ENCODE data around the gene CDC25B. TPM values are rescaled to one million over a fixed set of nuclear protein-coding genes. Genes with fewer than 3 reads are reported as not detected.

CDC25B gene
- total RNA-seq: 100 to 1,000 TPM in 1 of 8 experiments, 10 to 100 TPM in 4, 1 to 10 TPM in 3; 8.0 to 166 (median 22.8) TPM

DNA sequence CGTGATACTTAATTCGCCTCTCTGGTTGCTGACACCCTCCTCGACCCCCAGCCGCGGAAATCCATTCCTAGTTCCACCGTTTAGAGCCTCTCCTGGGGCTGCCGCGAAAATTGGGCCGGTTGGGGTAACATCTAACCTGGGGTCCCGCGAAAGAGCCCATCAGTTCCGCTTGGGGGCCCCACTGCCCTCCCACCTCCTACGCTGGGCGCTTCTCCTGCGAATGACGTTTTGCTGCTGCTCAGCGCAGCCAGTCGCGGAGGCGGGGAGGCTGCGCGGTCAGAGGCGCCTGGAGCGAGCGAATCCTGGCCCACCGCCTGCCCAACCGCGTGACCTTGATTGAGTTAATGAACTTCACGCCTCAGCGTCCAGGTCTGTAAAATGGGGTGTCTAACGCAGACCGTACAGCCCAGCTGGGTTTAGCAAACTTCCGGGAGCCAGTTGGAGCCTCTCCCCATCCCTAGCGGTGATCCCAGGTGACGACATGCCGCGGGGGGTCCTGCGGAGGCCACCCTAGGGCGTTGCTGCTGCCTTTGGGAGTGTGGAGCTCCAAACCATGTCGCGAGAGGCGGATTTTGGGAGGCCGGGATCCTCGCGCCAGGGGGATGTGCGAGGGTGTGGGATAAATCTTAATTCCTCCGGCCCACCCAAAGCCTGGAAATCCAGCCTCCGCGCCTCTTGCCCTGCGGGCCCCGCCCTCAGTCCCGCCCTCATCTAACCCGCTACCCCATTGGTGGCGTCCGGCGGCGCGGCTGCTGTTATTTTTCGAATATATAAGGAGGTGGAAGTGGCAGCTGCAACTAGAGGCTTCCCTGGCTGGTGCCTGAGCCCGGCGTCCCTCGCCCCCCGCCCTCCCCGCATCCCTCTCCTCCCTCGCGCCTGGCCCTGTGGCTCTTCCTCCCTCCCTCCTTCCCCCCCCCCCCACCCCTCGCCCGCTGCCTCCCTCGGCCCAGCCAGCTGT lies at the start of gene CDC25B:
CDC25B (plus strand) TSS at position 800 of the 958 bp plus-strand sequence. CDS start 222 bp downstream, outside the sequence.
- in situ Hi-C loops (cut with MboI; ENCODE audit: low pct_unique_long_range_greater_than_20kb in 2 of 9, low sequenced_read_pairs in 9 of 9, unreplicated experiment in 9 of 9): loop anchor here in 2 of 9 experiments (25.0 kb wide), 1 partner anchor 292 kb away; no protein-coding TSS in a partner anchor
- Histone ChIP-seq H3K4me3 (peak within 1 kb of the TSS; percentile 40 to 54 (median 45)), H3K4me1 (replicated peaks in 1 of 2) (peaks cover 18 to 30% of the 10 kb centered on the region in 2 donors), H3K27ac (peak within 1 kb of the TSS in 1 of 2 donors; percentile 32)
- 0 to 80% (median 8%) methylated on average over 2 to 29 of the region's 69 CpGs; no CpG with 5 or more reads in 3 of the 10 experiments for WGBS, 10 experiments
- peak; percentile 75 to 88 (median 81) for ATAC-seq (replicated peaks in 6 of 8)

DNA sequence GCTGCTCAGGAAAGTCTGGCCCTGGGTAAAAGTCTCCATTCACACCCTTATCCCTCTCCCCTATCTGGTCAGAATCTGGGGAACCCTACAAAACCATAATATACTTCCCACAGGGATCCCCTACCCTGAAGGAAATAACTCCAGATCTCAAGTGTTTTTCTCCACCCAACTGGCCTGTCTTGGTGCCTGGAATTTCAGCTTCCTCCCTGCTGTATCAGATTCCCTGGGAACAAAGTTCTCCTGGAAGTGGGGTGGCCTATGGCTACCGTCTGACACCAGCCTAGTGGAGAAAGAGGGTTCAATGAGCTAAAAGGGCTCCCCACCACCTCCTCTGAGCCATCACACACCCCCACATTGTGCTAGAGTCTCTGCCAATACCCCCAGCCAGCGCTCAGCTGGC lies 48.6 kb upstream of the CDC25B start:
- ATAC-seq (replicated peaks in 6 of 8): no peak
- H3K4me3 ChIP-seq: no peak overlapping the region
- WGBS, 10 experiments: 60 to 100% (median 100%) methylated on average over 1 of the region's 2 CpGs; no CpG with 5 or more reads in 7 of the 10 experiments
- peaks cover 0 to 7% of the 10 kb centered on the region in 2 donors for H3K4me1 ChIP-seq (replicated peaks in 1 of 2)
- in situ Hi-C loops (cut with MboI; ENCODE audit: low pct_unique_long_range_greater_than_20kb in 2 of 9, low sequenced_read_pairs in 9 of 9, unreplicated experiment in 9 of 9): no loop called here
- H3K27ac ChIP-seq: no peak overlapping the region

DNA sequence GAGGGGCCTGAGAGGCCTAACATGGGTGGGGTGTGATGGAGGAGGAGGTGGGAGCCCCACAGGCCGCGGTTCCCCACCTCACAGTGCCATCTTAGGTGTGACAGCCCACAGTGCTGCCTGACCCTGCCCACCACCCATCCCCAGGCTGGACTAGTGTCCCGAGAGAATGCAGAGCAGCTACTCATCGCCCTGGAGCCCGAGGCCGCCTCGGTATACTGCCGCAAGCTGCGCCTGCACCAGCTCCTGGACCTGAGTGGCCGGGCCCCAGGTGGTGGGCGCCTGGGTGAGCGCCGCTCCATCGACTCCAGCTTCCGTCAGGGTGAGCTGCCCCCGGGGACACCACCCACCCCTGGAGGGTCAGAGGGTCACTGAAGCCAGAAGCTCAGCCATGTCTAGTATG lies 48.0 kb upstream of the CDC25B start:
- Histone ChIP-seq H3K4me1 (replicated peaks in 1 of 2) (peaks cover 0 to 7% of the 10 kb centered on the region in 2 donors), H3K27ac (no peak overlapping the region), H3K4me3 (no peak overlapping the region)
- in situ Hi-C loops (cut with MboI; ENCODE audit: low pct_unique_long_range_greater_than_20kb in 2 of 9, low sequenced_read_pairs in 9 of 9, unreplicated experiment in 9 of 9): no loop called here
- no peak for ATAC-seq (replicated peaks in 6 of 8)
- 80 to 100% methylated on average over 3 to 6 of the region's 16 CpGs; no CpG with 5 or more reads in 8 of the 10 experiments for WGBS, 10 experiments

DNA sequence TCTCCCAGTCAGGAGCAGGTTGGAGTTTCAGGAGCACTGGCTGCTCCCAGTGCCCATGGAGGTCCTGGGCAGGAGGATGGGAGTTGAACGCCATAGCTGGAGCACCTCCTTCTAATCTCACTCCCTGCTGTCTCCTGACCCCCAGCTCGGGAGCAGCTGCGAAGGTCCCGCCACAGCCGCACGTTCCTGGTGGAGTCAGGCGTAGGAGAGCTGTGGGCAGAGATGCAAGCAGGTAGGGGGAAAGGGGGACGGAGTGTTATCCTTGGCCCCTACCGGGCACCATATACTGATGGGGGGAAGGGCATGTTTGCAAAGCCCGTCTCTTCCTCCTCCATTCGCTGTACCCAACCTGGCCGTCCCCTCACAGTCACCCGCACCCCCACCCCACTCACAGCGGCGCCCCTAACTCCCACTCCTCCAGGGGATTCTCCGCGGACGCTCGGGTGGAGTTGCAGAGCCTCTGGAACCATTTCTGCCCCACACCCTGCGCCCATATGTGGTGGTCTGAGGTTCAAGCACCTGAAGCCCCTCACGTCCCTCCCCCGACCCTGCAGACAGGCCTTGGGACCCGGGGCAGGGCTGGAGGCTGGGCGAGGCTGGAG lies 46.9 kb upstream of the CDC25B start:
- ATAC-seq (replicated peaks in 6 of 8): no peak
- WGBS, 10 experiments: 81% methylated on average over 5 of the region's 24 CpGs; no CpG with 5 or more reads in 9 of the 10 experiments
- H3K4me3 ChIP-seq: no peak overlapping the region
- H3K4me1 ChIP-seq (replicated peaks in 1 of 2): peaks cover 0 to 7% of the 10 kb centered on the region in 2 donors
- H3K27ac ChIP-seq: no peak overlapping the region
- in situ Hi-C loops (cut with MboI; ENCODE audit: low pct_unique_long_range_greater_than_20kb in 2 of 9, low sequenced_read_pairs in 9 of 9, unreplicated experiment in 9 of 9): no loop called here

DNA sequence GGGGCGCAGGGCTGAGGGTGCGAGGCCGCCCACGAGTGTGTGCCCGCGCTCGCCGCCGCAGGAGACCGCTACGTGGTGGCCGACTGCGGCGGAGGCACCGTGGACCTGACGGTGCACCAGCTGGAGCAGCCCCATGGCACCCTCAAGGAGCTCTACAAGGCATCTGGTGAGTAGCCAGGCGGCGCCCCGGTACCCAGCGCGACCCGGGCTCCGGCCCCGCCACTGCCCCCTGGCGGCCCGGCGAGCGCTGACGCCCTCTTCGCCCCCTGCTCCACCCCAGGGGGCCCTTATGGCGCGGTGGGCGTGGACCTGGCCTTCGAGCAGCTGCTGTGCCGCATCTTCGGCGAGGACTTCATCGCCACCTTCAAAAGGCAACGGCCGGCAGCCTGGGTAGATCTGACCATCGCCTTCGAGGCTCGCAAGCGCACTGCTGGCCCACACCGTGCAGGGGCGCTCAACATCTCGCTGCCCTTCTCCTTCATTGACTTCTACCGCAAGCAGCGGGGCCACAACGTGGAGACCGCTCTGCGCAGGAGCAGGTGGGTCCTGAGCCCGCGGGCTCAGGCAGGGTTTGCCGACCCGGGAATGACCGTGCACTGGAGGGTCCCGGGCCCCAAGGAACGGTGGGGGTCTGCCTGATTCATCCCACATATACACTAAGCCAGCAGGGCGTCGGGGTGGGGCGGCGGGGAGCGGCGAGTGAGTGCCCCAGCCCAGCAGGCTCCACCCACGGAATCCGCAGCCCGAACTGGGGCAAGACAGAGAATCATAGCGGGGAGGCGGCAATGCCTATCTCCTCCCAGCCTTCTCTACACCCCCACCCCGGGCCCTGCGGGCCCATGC lies 46.2 kb upstream of the CDC25B start:
- Histone ChIP-seq H3K4me3 (peak overlapping the region in 1 of 5 donors; percentile 10), H3K27ac (no peak overlapping the region), H3K4me1 (replicated peaks in 1 of 2) (peaks cover 0 to 7% of the 10 kb centered on the region in 2 donors)
- ATAC-seq (replicated peaks in 6 of 8): peak in 5 of 8 experiments; percentile 12 to 75 (median 38)
- 60 to 80% methylated on average over 4 to 14 of the region's 72 CpGs; no CpG with 5 or more reads in 8 of the 10 experiments for WGBS, 10 experiments
- in situ Hi-C loops (cut with MboI; ENCODE audit: low pct_unique_long_range_greater_than_20kb in 2 of 9, low sequenced_read_pairs in 9 of 9, unreplicated experiment in 9 of 9): no loop called here

DNA sequence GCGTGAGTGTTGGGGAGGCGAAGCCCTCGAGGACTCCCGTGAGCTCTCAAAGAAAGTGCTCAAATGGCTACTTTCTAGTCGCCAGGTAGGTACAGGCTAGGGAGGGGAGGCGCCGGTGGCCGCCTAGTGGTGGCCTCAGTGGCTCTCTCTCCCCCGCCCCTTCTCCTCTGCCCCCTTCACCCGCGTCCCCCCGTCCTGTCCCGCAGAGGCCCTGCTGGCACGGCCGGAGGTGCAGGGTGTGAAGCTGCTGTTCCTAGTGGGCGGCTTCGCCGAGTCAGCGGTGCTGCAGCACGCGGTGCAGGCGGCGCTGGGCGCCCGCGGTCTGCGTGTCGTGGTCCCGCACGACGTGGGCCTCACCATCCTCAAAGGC lies 44.8 kb upstream of the CDC25B start:
- 93 to 100% methylated on average over 1 to 3 of the region's 31 CpGs; no CpG with 5 or more reads in 8 of the 10 experiments for WGBS, 10 experiments
- in situ Hi-C loops (cut with MboI; ENCODE audit: low pct_unique_long_range_greater_than_20kb in 2 of 9, low sequenced_read_pairs in 9 of 9, unreplicated experiment in 9 of 9): no loop called here

DNA sequence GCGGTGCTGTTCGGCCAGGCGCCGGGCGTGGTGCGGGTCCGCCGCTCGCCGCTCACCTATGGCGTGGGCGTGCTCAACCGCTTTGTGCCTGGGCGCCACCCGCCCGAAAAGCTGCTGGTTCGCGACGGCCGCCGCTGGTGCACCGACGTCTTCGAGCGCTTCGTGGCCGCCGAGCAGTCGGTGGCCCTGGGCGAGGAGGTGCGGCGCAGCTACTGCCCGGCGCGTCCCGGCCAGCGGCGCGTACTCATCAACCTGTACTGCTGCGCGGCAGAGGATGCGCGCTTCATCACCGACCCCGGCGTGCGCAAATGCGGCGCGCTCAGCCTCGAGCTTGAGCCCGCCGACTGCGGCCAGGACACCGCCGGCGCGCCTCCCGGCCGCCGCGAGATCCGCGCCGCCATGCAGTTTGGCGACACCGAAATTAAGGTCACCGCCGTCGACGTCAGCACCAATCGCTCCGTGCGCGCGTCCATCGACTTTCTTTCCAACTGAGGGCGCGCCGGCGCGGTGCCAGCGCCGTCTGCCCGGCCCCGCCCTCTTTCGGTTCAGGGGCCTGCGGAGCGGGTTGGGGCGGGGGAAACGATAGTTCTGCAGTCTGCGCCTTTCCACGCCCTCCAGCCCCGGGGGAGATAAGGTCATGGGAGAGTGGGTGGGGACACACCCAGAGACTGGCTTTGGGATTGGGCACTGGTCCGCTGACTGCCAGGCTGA lies 44.3 kb upstream of the CDC25B start:
- ATAC-seq (replicated peaks in 6 of 8): peak in 2 of 8 experiments; percentile 17 to 60

More for the DNA sequence above, 44.8 kb upstream of the CDC25B start:
- no peak overlapping the region for H3K27ac ChIP-seq
- peaks cover 0 to 4% of the 10 kb centered on the region in 2 donors for H3K4me1 ChIP-seq (replicated peaks in 1 of 2)
- no peak for ATAC-seq (replicated peaks in 6 of 8)
- H3K4me3 ChIP-seq: no peak overlapping the region

DNA sequence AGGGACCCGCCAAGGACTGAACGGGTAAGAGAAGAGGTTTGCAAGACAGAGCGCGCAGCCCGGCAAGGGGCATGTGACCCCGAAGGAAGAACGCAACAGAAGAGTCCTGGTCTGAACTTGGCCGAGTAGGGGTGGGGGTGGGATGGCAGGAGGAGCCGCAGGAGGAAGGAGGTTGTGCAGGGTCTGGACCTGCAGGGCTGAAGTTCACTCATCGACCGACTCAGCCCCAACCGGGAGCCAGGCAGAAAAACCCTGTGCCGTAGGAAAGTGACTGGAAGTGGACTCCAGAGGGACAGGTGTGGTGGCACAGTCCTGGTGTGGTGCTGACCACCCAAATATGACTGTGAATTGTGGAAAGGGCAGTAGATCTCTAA lies 43.7 kb upstream of the CDC25B start:
- in situ Hi-C loops (cut with MboI; ENCODE audit: low pct_unique_long_range_greater_than_20kb in 2 of 9, low sequenced_read_pairs in 9 of 9, unreplicated experiment in 9 of 9): no loop called here
- Histone ChIP-seq H3K27ac (no peak overlapping the region), H3K4me1 (replicated peaks in 1 of 2) (peaks cover 0 to 4% of the 10 kb centered on the region in 2 donors), H3K4me3 (no peak overlapping the region)
- 60 to 100% methylated on average over 1 of the region's 13 CpGs; no CpG with 5 or more reads in 8 of the 10 experiments for WGBS, 10 experiments
- no peak for ATAC-seq (replicated peaks in 6 of 8)

More for the DNA sequence above, 44.3 kb upstream of the CDC25B start:
- Histone ChIP-seq H3K4me3 (peak overlapping the region in 1 of 5 donors; percentile 13), H3K27ac (no peak overlapping the region), H3K4me1 (replicated peaks in 1 of 2) (peaks cover 0 to 4% of the 10 kb centered on the region in 2 donors)
- in situ Hi-C loops (cut with MboI; ENCODE audit: low pct_unique_long_range_greater_than_20kb in 2 of 9, low sequenced_read_pairs in 9 of 9, unreplicated experiment in 9 of 9): no loop called here
- WGBS, 10 experiments: 16 to 98% (median 91%) methylated on average over 4 to 58 of the region's 95 CpGs; no CpG with 5 or more reads in 5 of the 10 experiments

DNA sequence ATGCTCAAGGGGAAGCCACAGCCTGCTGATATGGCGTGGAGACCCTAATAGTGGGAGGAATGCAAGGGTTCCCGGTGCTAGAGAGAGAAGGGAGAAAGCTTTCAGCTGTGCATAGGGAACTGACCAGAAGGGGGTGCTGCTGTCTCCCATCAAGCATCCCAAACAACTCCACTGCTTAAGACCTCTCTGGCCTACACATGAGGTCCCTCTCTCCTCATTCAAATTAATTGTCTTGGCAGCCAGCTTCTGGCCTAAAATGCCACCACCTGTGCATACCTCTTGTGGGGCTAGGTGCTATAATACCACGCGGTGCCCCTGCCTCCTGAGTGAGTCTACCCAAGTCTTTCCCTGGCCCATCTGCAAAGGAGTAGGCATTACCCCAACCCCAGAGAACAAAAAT lies 43.0 kb upstream of the CDC25B start:
- WGBS, 10 experiments: 20 to 83% (median 28%) methylated on average over 1 to 2 of the region's 4 CpGs; no CpG with 5 or more reads in 3 of the 10 experiments
- peak; percentile 39 to 92 (median 60) for ATAC-seq (replicated peaks in 6 of 8)
- H3K27ac ChIP-seq: no peak overlapping the region

DNA sequence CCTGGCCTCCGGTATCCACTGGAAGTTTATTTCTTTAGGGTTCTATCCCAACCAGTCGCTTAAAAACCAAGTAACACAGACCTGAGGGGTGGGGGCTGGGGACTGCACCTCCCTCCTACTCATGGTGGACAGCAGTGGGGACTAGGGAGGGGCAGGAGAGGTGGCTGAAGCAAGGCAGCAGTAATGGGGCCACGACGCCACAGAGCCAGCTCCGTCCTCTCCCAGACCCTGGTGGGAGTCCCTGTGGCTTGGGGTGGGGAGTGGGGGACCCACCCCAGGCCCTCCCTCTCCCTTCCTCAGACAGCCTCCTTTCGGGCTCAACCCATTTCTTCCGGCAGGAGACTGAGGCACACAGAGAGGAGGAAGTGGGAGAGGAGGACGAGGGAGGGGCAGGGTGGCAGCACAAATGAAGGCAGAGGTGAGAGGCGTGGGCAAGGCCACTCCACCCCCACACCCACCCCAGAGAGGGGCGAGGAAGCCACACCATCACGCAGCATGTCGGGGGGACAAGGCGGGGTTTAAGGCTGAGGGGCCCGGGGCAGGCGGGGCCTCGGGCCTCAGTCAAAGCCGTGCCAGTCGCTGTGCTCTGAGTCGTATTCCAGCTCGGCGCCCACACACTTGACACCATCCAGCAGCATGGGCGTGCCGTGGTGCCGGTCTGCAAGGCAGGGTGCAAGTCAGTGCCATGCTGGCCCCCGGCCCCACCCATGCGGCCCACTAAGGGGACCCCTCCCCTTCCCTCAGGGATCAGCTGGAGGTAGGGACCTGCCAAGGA lies 42.4 kb upstream of the CDC25B start:
- Histone ChIP-seq H3K4me3 (no peak overlapping the region), H3K4me1 (replicated peaks in 1 of 2) (peaks cover 0 to 4% of the 10 kb centered on the region in 2 donors), H3K27ac (no peak overlapping the region)
- ATAC-seq (replicated peaks in 6 of 8): peak in 2 of 8 experiments; percentile 15 to 23
- 100% methylated on average over 1 of the region's 26 CpGs; no CpG with 5 or more reads in 8 of the 10 experiments for WGBS, 10 experiments
- in situ Hi-C loops (cut with MboI; ENCODE audit: low pct_unique_long_range_greater_than_20kb in 2 of 9, low sequenced_read_pairs in 9 of 9, unreplicated experiment in 9 of 9): no loop called here

More for the DNA sequence above, 43.0 kb upstream of the CDC25B start:
- Histone ChIP-seq H3K4me3 (no peak overlapping the region), H3K4me1 (replicated peaks in 1 of 2) (peaks cover 0 to 4% of the 10 kb centered on the region in 2 donors)
- in situ Hi-C loops (cut with MboI; ENCODE audit: low pct_unique_long_range_greater_than_20kb in 2 of 9, low sequenced_read_pairs in 9 of 9, unreplicated experiment in 9 of 9): no loop called here

DNA sequence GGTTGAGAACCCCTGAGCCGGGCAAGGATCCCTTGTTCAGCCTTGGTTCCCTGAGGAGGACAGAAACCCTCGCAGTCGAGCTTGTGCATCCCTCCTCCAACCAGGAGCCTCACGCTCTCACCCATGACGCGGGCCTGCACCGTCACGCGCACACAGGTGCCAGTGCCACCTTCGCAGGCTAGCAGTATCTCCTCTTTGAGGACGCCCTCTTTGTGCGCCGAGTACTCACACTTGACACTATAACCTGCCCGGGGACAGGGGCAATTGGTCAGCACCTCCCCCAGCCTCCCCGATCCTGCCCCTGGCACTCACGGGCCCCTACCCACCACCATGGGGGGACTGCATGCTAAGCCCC lies 41.9 kb upstream of the CDC25B start:
- 0 to 100% (median 90%) methylated on average over 1 to 2 of the region's 16 CpGs; no CpG with 5 or more reads in 7 of the 10 experiments for WGBS, 10 experiments
- H3K4me1 ChIP-seq (replicated peaks in 1 of 2): peaks cover 0 to 8% of the 10 kb centered on the region in 2 donors

More for the DNA sequence above, 41.9 kb upstream of the CDC25B start:
- peak in 1 of 8 experiments; percentile 1 for ATAC-seq (replicated peaks in 6 of 8)
- in situ Hi-C loops (cut with MboI; ENCODE audit: low pct_unique_long_range_greater_than_20kb in 2 of 9, low sequenced_read_pairs in 9 of 9, unreplicated experiment in 9 of 9): no loop called here
- Histone ChIP-seq H3K4me3 (no peak overlapping the region), H3K27ac (no peak overlapping the region)
